H1 (cell line): ENCODE measurements around the gene OR51A4.

ENCODE experiments used
- CEBPB ChIP-seq: IDR thresholded peaks from 2 replicates; pipeline ENCODE4 v1.6.1; 2012; ENCODE audit warnings: low read depth, low read length
- CHD1 ChIP-seq: IDR thresholded peaks from 2 replicates; pipeline ENCODE4 v1.6.1; 2012; ENCODE audit warnings: low read depth, low read length, improper control_type of control experiment
- CHD2 ChIP-seq: IDR thresholded peaks from 2 replicates; pipeline ENCODE4 v1.6.1; 2012; ENCODE audit warnings: low read length, improper control_type of control experiment
- EZH2 ChIP-seq: fragments of 200-600 bp; sonication (generic); IDR thresholded peaks from 2 replicates; pipeline ENCODE4 v1.7.1; 2012; ENCODE audit warnings: low read depth, mild to moderate bottlenecking, moderate library complexity, low read length, inconsistent platforms; ENCODE audit not compliant: severe bottlenecking
- FOSL1 ChIP-seq: IDR thresholded peaks from 2 replicates; pipeline ENCODE4 v1.6.1; 2011; ENCODE audit warnings: mild to moderate bottlenecking, low read depth, low read length, moderate library complexity; ENCODE audit not compliant: insufficient read depth
- GABPA ChIP-seq: IDR thresholded peaks from 2 replicates; pipeline ENCODE4 v1.6.1; 2011; ENCODE audit warnings: mild to moderate bottlenecking, low read length, moderate library complexity, borderline replicate concordance; ENCODE audit not compliant: insufficient read depth
- POLR2AphosphoS5 ChIP-seq: IDR thresholded peaks from 2 replicates; pipeline ENCODE4 v1.6.1; 2011; ENCODE audit warnings: low read depth, low read length
- SAP30 ChIP-seq: fragments of 300-600 bp; sonication (generic); IDR thresholded peaks from 2 replicates; pipeline ENCODE4 v1.7.1; 2012; ENCODE audit warnings: low read length, moderate library complexity, mild to moderate bottlenecking, inconsistent platforms; ENCODE audit not compliant: insufficient read depth, insufficient replicate concordance
- SIN3A ChIP-seq, 2 experiments: IDR thresholded peaks in 1 of 2; conservative IDR thresholded peaks in 1 of 2; 2 replicates each; pipeline ENCODE4 v1.6.1; 2011 to 2012; ENCODE audit warnings: low read length in 2 of 2, improper control_type of control experiment in 1 of 2, low read depth in 1 of 2, mild to moderate bottlenecking in 1 of 2
- SUZ12 ChIP-seq: fragments of 200-600 bp; sonication (generic); IDR thresholded peaks from 2 replicates; pipeline ENCODE4 v1.6.1; 2012; ENCODE audit warnings: mild to moderate bottlenecking, inconsistent platforms, low read length, moderate library complexity, mixed read lengths
- TAF1 ChIP-seq: IDR thresholded peaks from 2 replicates; pipeline ENCODE4 v1.6.1; 2011; ENCODE audit warnings: mild to moderate bottlenecking, low read depth, low read length
- TEAD4 ChIP-seq: IDR thresholded peaks from 2 replicates; pipeline ENCODE4 v1.6.1; 2012; ENCODE audit warnings: low read depth, low read length, inconsistent platforms, mixed read lengths
- TF ChIP-seq, protein P1 (sequence below): IDR thresholded peaks from 2 replicates; pipeline ENCODE4 v1.6.1; 2012; ENCODE audit warnings: inconsistent platforms
- TF ChIP-seq, protein P2 (sequence below), 3 experiments: IDR thresholded peaks; 1 replicate in 2 of 3; 2 replicates in 1 of 3; pipeline versions ENCODE4 v1.5.1 to v1.6.1; 2011; ENCODE audit warnings: low read length in 3 of 3, mild to moderate bottlenecking in 3 of 3, inconsistent platforms in 2 of 3, low read depth in 1 of 3, moderate library complexity in 1 of 3; ENCODE audit not compliant: insufficient read depth in 1 of 3; ENCODE audit errors: control extremely low read depth in 1 of 3

DNA sequence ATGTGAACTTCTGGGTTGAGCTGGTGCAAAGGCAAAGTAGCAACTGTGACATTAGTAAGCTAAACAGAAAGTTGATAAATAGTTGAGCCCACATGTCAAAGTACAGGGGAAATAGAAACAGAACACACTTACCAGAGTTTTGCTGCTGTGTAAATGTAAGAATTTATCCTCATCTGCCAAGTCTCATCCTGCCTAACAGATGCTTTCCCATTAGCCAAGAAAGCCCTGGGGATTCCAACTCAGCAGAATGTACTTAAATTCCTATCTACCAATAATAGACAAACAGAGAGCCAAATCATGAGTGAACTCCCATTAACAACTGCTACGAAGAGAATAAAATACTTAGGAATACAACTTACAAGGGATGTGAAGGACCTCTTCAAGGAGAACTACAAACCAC, 15.4 kb upstream of the OR51A4 start:
- TF ChIP-seq, protein P1, sequence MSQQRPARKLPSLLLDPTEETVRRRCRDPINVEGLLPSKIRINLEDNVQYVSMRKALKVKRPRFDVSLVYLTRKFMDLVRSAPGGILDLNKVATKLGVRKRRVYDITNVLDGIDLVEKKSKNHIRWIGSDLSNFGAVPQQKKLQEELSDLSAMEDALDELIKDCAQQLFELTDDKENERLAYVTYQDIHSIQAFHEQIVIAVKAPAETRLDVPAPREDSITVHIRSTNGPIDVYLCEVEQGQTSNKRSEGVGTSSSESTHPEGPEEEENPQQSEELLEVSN: no peak
- TF ChIP-seq POLR2AphosphoS5 (no peak), CHD2 (no peak), SAP30 (no peak), GABPA (no peak), SIN3A (conservative IDR thresholded peaks at IDR 0.05 in 1 of 2, IDR thresholded peaks at IDR 0.05 in 1 of 2; ENCODE audit: low read depth in 1 of 2, low read length in 2 of 2) (no peak), EZH2 (no peak), CEBPB (no peak), FOSL1 (no peak), TAF1 (no peak), SUZ12 (no peak), TEAD4 (no peak), CHD1 (no peak)
- TF ChIP-seq, protein P2, sequence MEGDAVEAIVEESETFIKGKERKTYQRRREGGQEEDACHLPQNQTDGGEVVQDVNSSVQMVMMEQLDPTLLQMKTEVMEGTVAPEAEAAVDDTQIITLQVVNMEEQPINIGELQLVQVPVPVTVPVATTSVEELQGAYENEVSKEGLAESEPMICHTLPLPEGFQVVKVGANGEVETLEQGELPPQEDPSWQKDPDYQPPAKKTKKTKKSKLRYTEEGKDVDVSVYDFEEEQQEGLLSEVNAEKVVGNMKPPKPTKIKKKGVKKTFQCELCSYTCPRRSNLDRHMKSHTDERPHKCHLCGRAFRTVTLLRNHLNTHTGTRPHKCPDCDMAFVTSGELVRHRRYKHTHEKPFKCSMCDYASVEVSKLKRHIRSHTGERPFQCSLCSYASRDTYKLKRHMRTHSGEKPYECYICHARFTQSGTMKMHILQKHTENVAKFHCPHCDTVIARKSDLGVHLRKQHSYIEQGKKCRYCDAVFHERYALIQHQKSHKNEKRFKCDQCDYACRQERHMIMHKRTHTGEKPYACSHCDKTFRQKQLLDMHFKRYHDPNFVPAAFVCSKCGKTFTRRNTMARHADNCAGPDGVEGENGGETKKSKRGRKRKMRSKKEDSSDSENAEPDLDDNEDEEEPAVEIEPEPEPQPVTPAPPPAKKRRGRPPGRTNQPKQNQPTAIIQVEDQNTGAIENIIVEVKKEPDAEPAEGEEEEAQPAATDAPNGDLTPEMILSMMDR (IDR thresholded peaks at IDR 0.05; ENCODE audit: control extremely low read depth in 1 of 3, insufficient read depth in 1 of 3, low read depth in 1 of 3, low read length in 3 of 3): no peak
